ENCODE data around the gene CARD9.

- TF ChIP-seq CTCF (conservative IDR thresholded peaks at IDR 0.05) (no peak), ZFX (IDR thresholded peaks at IDR 0.05) (no peak)
Measured at GRCh38 chr9:136421791-136422190, 48.3 kb upstream of the CARD9 start.
